Left ventricle myocardium inferior (tissue), 1 donor: ENCODE results near the gene GLT1D1. TPM values are rescaled to one million over a fixed set of nuclear protein-coding genes. Genes with fewer than 3 reads are reported as not detected.

Experiments used
- DNase-seq: peaks from one replicate; pipeline ENCODE4 v3.0.0-alpha.2; 2020
- H3K27ac ChIP-seq: fragments of 200-600 bp; replicated peaks from 2 replicates; pipeline ENCODE4 v1.8.0; 2021
- H3K27me3 ChIP-seq: fragments of 200-600 bp; 2 replicates; pipeline ENCODE4 v1.8.0; 2021; ENCODE audit warnings: low read depth
- H3K36me3 ChIP-seq: fragments of 200-600 bp; 2 replicates; pipeline ENCODE4 v1.8.0; 2021
- H3K4me1 ChIP-seq: fragments of 200-600 bp; 2 replicates; pipeline ENCODE4 v1.8.0; 2021
- H3K4me3 ChIP-seq: fragments of 200-600 bp; 2 replicates; pipeline ENCODE4 v1.8.0; 2021; ENCODE audit warnings: mild to moderate bottlenecking, moderate library complexity
- H3K9me3 ChIP-seq: fragments of 200-600 bp; replicated peaks from 2 replicates; pipeline ENCODE4 v1.8.0; 2021
- CTCF ChIP-seq: fragments of 200-600 bp; IDR thresholded peaks from 2 replicates; pipeline ENCODE4 v1.8.0; 2021; ENCODE audit warnings: antibody characterized with exemption, mild to moderate bottlenecking, borderline replicate concordance
- intact Hi-C: fragments of 100-400 bp; cut with micrococcal nuclease; formaldehyde crosslinking; loops from one replicate; pipeline ENCODE4 v1.11.0; 2022
- total RNA-seq: library from RNA; stranded (reverse); fragmentation: NEBNext Ultra II Directional; extraction: Animal tissue kit (Norgen Biotek cat#: 25700); gene quantifications from one replicate; pipeline ENCODE4 v1.2.1, GENCODE V29; 2021
- donor health status: DM: no; HTN: yes; CAD: no; lungs with severe emphysema.

Gene GLT1D1
- total RNA-seq, 1 donor from 2014 or later, result 11.8 TPM

GRCh38 chr12:128929057-128929456 is 75.8 kb downstream of the GLT1D1 start:
- H3K4me1 ChIP-seq, result no peaks in the 10 kb centered on the region
- intact Hi-C loops, result no loop called here
- DNase-seq, result no peak
- peaks cover 14% of the 10 kb centered on the region for H3K27me3 ChIP-seq
- H3K36me3 ChIP-seq, result no peaks in the 10 kb centered on the region
- TF ChIP-seq CTCF, result no peak
- no peak overlapping the region for H3K4me3 ChIP-seq
- no peaks in the 10 kb centered on the region for H3K9me3 ChIP-seq
- H3K27ac ChIP-seq, result no peak overlapping the region

- H3K4me3 ChIP-seq, result no peak overlapping the region
- no peak overlapping the region for H3K27ac ChIP-seq
- intact Hi-C loops, result no loop called here
- no peak for DNase-seq
- H3K9me3 ChIP-seq, result no peaks in the 10 kb centered on the region
- H3K27me3 ChIP-seq, result peaks cover 28% of the 10 kb centered on the region
- no peaks in the 10 kb centered on the region for H3K36me3 ChIP-seq
- H3K4me1 ChIP-seq, result no peaks in the 10 kb centered on the region
- TF ChIP-seq CTCF, result no peak
These were observed 77.3 kb downstream of the GLT1D1 start for GRCh38 chr12:128930606-128931005.

DNA sequence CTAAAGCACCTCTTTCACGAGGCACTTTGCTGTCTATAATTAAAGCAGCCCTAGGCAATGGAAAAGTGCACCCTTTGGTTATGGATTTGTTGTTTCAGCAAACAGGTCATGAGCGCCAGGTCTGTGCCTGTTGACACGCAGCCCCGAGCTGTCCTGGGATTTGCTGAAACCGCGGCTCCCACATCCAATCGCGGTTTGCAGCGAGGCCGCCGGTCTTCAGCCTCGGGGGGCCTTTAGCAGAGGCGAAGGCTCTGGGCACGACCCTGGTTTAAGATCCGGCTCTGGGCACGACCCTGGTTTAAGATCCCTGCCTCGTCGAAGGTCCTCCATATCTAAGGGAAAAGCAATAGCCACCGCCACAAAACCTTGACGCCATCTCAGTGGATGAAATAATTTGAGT is 79.2 kb downstream of the GLT1D1 start:
- H3K4me1 ChIP-seq, result no peaks in the 10 kb centered on the region
- peaks cover 28% of the 10 kb centered on the region for H3K27me3 ChIP-seq
- H3K36me3 ChIP-seq, result no peaks in the 10 kb centered on the region
- H3K9me3 ChIP-seq, result no peaks in the 10 kb centered on the region
- no peak for TF ChIP-seq CTCF
- no peak for DNase-seq
- no peak overlapping the region for H3K27ac ChIP-seq
- intact Hi-C loops, result no loop called here
- no peak overlapping the region for H3K4me3 ChIP-seq

- Histone ChIP-seq H3K4me3 (no peak overlapping the region), H3K27ac (no peak overlapping the region), H3K4me1 (no peaks in the 10 kb centered on the region), H3K27me3 (peaks cover 28% of the 10 kb centered on the region), H3K36me3 (no peaks in the 10 kb centered on the region), H3K9me3 (no peaks in the 10 kb centered on the region)
- intact Hi-C loops, result no loop called here
- TF ChIP-seq CTCF, result no peak
- no peak for DNase-seq
These were observed 79.8 kb downstream of the GLT1D1 start for GRCh38 chr12:128933039-128933438.

GRCh38 chr12:128933926-128934325 is 80.6 kb downstream of the GLT1D1 start:
- Histone ChIP-seq H3K4me1 (no peaks in the 10 kb centered on the region), H3K4me3 (no peak overlapping the region), H3K27me3 (peaks cover 30% of the 10 kb centered on the region), H3K36me3 (no peaks in the 10 kb centered on the region), H3K9me3 (no peaks in the 10 kb centered on the region), H3K27ac (no peak overlapping the region)
- DNase-seq, result no peak
- intact Hi-C loops, result no loop called here
- no peak for TF ChIP-seq CTCF

GRCh38 chr12:128938886-128939285 is 85.6 kb downstream of the GLT1D1 start:
- Histone ChIP-seq H3K36me3 (no peaks in the 10 kb centered on the region), H3K9me3 (no peaks in the 10 kb centered on the region)
- intact Hi-C loops, result no loop called here

More at GRCh38 chr12:128938886-128939285, 85.6 kb downstream of the GLT1D1 start:
- TF ChIP-seq CTCF, result no peak
- DNase-seq, result no peak
- Histone ChIP-seq H3K27me3 (peaks cover 36% of the 10 kb centered on the region), H3K4me3 (no peak overlapping the region), H3K27ac (no peak overlapping the region), H3K4me1 (no peaks in the 10 kb centered on the region)
